Tibial artery (tissue), 4 donors: ENCODE data around the gene KMT2C.
"Not testable (repeated sequence)": the region's sequence is repeated elsewhere in the genome, so short reads cannot be mapped to it uniquely, and the experiment has no call there.

Experiments used
- DNase-seq, 2 donors: peaks; one replicate each; pipeline ENCODE4 v3.0.0-alpha.2; 2019
- H3K27ac ChIP-seq, 2 donors: fragments of 200-600 bp; sonication (generic) in 1 of 2; 1 replicate in 1 of 2; 2 replicates in 1 of 2; pipeline ENCODE4 v1.5.1; 2018 to 2019; ENCODE audit warnings: mild to moderate bottlenecking in 1 of 2
- H3K27me3 ChIP-seq, 2 donors: fragments of 200-600 bp; sonication (generic) in 1 of 2; one replicate each; pipeline versions ENCODE4 v1.5.1 to v1.6.0; 2016 to 2019
- H3K36me3 ChIP-seq, 3 donors: fragments of 200-600 bp; sonication (generic) in 2 of 3; one replicate each; pipeline ENCODE4 v1.5.1; 2016 to 2019; ENCODE audit warnings: mild to moderate bottlenecking in 2 of 3
- H3K4me1 ChIP-seq, 4 donors: fragments of 200-600 bp; sonication (generic) in 2 of 4; 1 replicate in 3 of 4; 2 replicates in 1 of 4; pipeline ENCODE4 v1.5.1; 2016 to 2019
- H3K4me3 ChIP-seq, 2 donors: fragments of 200-600 bp; sonication (generic) in 1 of 2; 1 replicate in 1 of 2; 2 replicates in 1 of 2; pipeline ENCODE4 v1.5.1; 2018 to 2019; ENCODE audit warnings: mild to moderate bottlenecking in 2 of 2
- H3K9me3 ChIP-seq, 3 donors: fragments of 200-600 bp; sonication (generic) in 1 of 3; one replicate each; pipeline ENCODE4 v1.5.1; 2016 to 2019
- CTCF ChIP-seq, 2 experiments: fragments of 200-600 bp in 1 of 2; fragments of 450-650 bp in 1 of 2; IDR thresholded peaks; one replicate each; pipeline ENCODE4 v1.5.1; 2017 to 2019; ENCODE audit warnings: antibody characterized with exemption in 2 of 2, mild to moderate bottlenecking in 1 of 2, moderate library complexity in 1 of 2
- intact Hi-C: fragments of 100-400 bp; cut with DNase I; formaldehyde crosslinking; loops from one replicate; pipeline ENCODE4 v1.15.0; 2023; ENCODE audit warnings: low total_unique reads

KMT2C gene

DNA sequence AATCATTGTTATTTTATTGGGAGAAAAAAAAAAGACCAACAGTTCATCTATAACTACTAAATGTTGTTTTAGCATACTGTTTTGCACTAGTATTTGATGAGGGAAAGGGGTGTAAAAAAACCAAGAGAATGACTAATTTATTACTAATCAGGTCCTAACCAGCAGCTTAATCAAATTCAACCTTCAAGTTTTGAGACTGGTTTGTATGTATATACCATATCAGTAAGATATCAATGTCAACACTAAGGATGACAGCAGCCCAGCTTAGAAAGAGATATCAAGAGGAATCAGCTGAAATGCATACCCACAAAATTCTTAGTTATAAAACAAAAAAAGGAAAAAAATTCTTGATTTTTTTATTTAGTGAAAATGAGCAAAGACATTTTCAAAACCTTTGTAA, 122.6 kb downstream of the KMT2C start:
- Histone ChIP-seq H3K36me3 (peaks cover 9 to 17% (median 17%) of the 10 kb centered on the region in 3 donors), H3K27ac (no peak overlapping the region)

GRCh38 chr7:152312316-152312715, 123.5 kb downstream of the KMT2C start:
- H3K27ac ChIP-seq, result no peak overlapping the region
- H3K27me3 ChIP-seq, result no peaks in the 10 kb centered on the region
- TF ChIP-seq CTCF (IDR thresholded peaks at IDR 0.05), result no peak
- no peak overlapping the region for H3K4me3 ChIP-seq
- peaks cover 9 to 23% (median 23%) of the 10 kb centered on the region in 3 donors for H3K36me3 ChIP-seq
- no peaks in the 10 kb centered on the region for H3K9me3 ChIP-seq
- DNase-seq, result no peak
- H3K4me1 ChIP-seq, result peaks cover 0 to 24% (median 12%) of the 10 kb centered on the region in 4 donors
- intact Hi-C loops, result no loop called here

More for the DNA sequence above, 122.6 kb downstream of the KMT2C start:
- TF ChIP-seq CTCF (IDR thresholded peaks at IDR 0.05), result no peak
- DNase-seq, result no peak
- intact Hi-C loops, result no loop called here
- Histone ChIP-seq H3K4me1 (peaks cover 0 to 24% (median 12%) of the 10 kb centered on the region in 4 donors), H3K4me3 (no peak overlapping the region), H3K27me3 (no peaks in the 10 kb centered on the region), H3K9me3 (no peaks in the 10 kb centered on the region)

DNA sequence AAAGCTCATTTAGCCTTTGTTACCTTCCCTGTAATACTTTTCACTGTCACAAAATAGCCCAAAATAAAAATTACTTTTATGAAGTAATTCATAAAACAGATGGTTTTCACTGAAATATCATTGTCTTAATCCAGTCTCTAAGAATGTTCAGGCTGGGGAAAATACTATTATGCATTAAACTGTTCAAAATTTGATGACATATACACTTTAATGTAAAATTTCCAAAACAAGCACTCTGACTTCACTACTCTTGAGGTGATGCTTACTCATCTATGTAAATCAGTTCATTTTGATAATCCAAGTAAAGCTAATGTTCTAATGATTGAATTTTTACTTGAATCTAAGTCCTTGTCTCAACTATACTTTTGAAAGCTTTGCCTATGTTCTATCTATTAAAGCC, 127.9 kb downstream of the KMT2C start:
- Histone ChIP-seq H3K36me3 (peaks cover 9 to 49% (median 29%) of the 10 kb centered on the region in 3 donors), H3K9me3 (no peaks in the 10 kb centered on the region), H3K4me3 (no peak overlapping the region), H3K4me1 (peaks cover 0 to 9% (median 4%) of the 10 kb centered on the region in 4 donors), H3K27me3 (no peaks in the 10 kb centered on the region), H3K27ac (no peak overlapping the region)
- DNase-seq, result no peak
- TF ChIP-seq CTCF (IDR thresholded peaks at IDR 0.05), result no peak
- intact Hi-C loops, result no loop called here

GRCh38 chr7:152299542-152300143, 136.2 kb downstream of the KMT2C start:
- H3K4me1 ChIP-seq, DNase-seq, H3K4me3 ChIP-seq, H3K9me3 ChIP-seq, H3K27ac ChIP-seq, H3K27me3 ChIP-seq, intact Hi-C loops: not testable (repeated sequence)
- peaks cover 5 to 23% (median 10%) of the 10 kb centered on the region in 3 donors for H3K36me3 ChIP-seq

GRCh38 chr7:152292897-152293296, 142.9 kb downstream of the KMT2C start:
- Histone ChIP-seq H3K36me3 (peaks cover 4 to 15% (median 5%) of the 10 kb centered on the region in 3 donors), H3K4me1 (no peaks in the 10 kb centered on the region), H3K27ac (no peak overlapping the region), H3K9me3 (peaks cover 0 to 10% (median 0%) of the 10 kb centered on the region in 3 donors), H3K27me3 (no peaks in the 10 kb centered on the region), H3K4me3 (no peak overlapping the region)
- DNase-seq, result no peak
- TF ChIP-seq CTCF (IDR thresholded peaks at IDR 0.05), result no peak
- intact Hi-C loops, result no loop called here

GRCh38 chr7:152286972-152287371, 148.8 kb downstream of the KMT2C start:
- peaks cover 0 to 10% (median 0%) of the 10 kb centered on the region in 3 donors for H3K9me3 ChIP-seq
- DNase-seq, H3K4me3 ChIP-seq, H3K36me3 ChIP-seq, H3K27ac ChIP-seq, H3K27me3 ChIP-seq, intact Hi-C loops, H3K4me1 ChIP-seq: not testable (repeated sequence)

- H3K27me3 ChIP-seq, H3K27ac ChIP-seq, H3K4me3 ChIP-seq, DNase-seq, H3K4me1 ChIP-seq, H3K36me3 ChIP-seq, intact Hi-C loops: not testable (repeated sequence)
- H3K9me3 ChIP-seq, result peaks cover 0 to 10% (median 0%) of the 10 kb centered on the region in 3 donors
Measured at GRCh38 chr7:152286219-152286618, 149.6 kb downstream of the KMT2C start.

DNA sequence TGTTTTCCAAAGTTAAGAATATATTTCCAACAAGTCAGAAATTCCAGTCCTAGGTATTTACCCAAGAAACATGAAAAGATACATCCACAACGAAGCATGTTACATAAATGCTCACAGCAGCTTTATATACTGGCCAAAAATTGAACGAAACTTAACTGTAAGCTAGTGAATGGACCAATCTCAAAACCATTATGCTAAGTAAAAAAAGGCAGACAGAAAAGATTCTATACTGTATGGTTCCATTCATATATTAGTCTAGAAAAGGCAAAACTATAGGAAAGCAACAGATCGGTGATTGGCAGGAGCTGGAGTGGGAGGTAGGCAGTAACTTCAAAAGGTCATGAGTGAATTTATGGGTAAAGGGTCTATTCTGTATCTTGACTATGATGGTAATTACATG, 150.8 kb downstream of the KMT2C start:
- H3K4me3 ChIP-seq, intact Hi-C loops, H3K4me1 ChIP-seq, H3K27me3 ChIP-seq, DNase-seq, H3K27ac ChIP-seq, H3K36me3 ChIP-seq: not testable (repeated sequence)
- H3K9me3 ChIP-seq, result peaks cover 0 to 10% (median 0%) of the 10 kb centered on the region in 3 donors

- not testable (repeated sequence) for DNase-seq, H3K4me3 ChIP-seq
Measured at GRCh38 chr7:152277687-152278086, 158.1 kb downstream of the KMT2C start.

DNA sequence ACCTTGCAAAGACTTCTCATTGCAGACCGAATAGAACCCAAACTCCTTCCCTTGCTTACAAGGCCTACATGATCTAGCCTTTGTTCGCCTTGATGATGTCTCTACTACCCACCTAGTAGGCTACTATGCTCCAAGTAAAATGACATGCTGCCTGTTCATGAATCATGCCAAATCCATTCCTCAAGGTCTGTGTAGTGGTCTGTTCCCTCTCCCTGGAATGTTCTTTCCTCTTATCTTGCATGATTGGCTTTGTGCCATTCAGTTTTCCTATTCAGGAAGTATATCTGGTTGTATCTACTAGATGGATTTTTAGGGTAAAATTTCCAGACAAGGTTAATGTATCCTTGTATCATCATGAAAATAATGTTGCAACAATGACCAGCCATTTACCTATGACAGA, 165.4 kb downstream of the KMT2C start:
- intact Hi-C loops, H3K27me3 ChIP-seq, H3K4me3 ChIP-seq, H3K27ac ChIP-seq, H3K4me1 ChIP-seq, H3K36me3 ChIP-seq, H3K9me3 ChIP-seq, DNase-seq: not testable (repeated sequence)

More at GRCh38 chr7:152277687-152278086, 158.1 kb downstream of the KMT2C start:
- H3K4me1 ChIP-seq, H3K36me3 ChIP-seq, H3K27me3 ChIP-seq, H3K9me3 ChIP-seq, H3K27ac ChIP-seq, intact Hi-C loops: not testable (repeated sequence)
